Measurements from ENCODE around the gene EEF1E1.

Gene EEF1E1

GRCh38 chr6:8073758-8074157 lies 28.6 kb downstream of the EEF1E1 start:
- no peak for TF ChIP-seq CTCF (IDR thresholded peaks at IDR 0.05; ENCODE audit: extremely low read depth, missing control alignments)

GRCh38 chr6:8070718-8071117 lies 31.6 kb downstream of the EEF1E1 start:
- no peak for DNase-seq (ENCODE audit: low spot score)
- TF ChIP-seq CTCF (IDR thresholded peaks at IDR 0.05; ENCODE audit: extremely low read depth, missing control alignments): no peak

More at GRCh38 chr6:8073758-8074157, 28.6 kb downstream of the EEF1E1 start:
- DNase-seq (ENCODE audit: low spot score): no peak

- no peak for DNase-seq (ENCODE audit: low spot score)
- no peak for TF ChIP-seq CTCF (IDR thresholded peaks at IDR 0.05; ENCODE audit: extremely low read depth, missing control alignments)
Measured at GRCh38 chr6:8069631-8070284, 32.6 kb downstream of the EEF1E1 start.

- no peak for TF ChIP-seq CTCF (IDR thresholded peaks at IDR 0.05; ENCODE audit: extremely low read depth, missing control alignments)
- no peak for DNase-seq (ENCODE audit: low spot score)
Measured at GRCh38 chr6:8069151-8069550, 33.2 kb downstream of the EEF1E1 start.

- TF ChIP-seq CTCF (IDR thresholded peaks at IDR 0.05; ENCODE audit: extremely low read depth, missing control alignments): no peak
- no peak for DNase-seq (ENCODE audit: low spot score)
Measured at GRCh38 chr6:8066108-8066507, 36.2 kb downstream of the EEF1E1 start.

GRCh38 chr6:8065519-8065911 lies 36.8 kb downstream of the EEF1E1 start:
- DNase-seq (ENCODE audit: low spot score): peak; percentile 53
- TF ChIP-seq CTCF (IDR thresholded peaks at IDR 0.05; ENCODE audit: extremely low read depth, missing control alignments): no peak

- DNase-seq (ENCODE audit: low spot score): no peak
Measured at GRCh38 chr6:8064638-8065518, 37.5 kb downstream of the EEF1E1 start.

More at GRCh38 chr6:8064638-8065518, 37.5 kb downstream of the EEF1E1 start:
- no peak for TF ChIP-seq CTCF (IDR thresholded peaks at IDR 0.05; ENCODE audit: extremely low read depth, missing control alignments)
